Prostate gland (tissue), 2 donors: ENCODE data around the gene PDXP. TPM values are rescaled to one million over a fixed set of nuclear protein-coding genes. Genes with fewer than 3 reads are reported as not detected.

Source experiments
- DNase-seq: peaks from one replicate; pipeline ENCODE4 v3.0.0-alpha.2; 2019; ENCODE audit warnings: low spot score
- H3K27ac ChIP-seq, 2 donors: fragments of 200-600 bp; sonication (generic); 2 replicates each; pipeline ENCODE4 v1.5.1; 2017 to 2019
- H3K27me3 ChIP-seq: fragments of 200-600 bp; sonication (generic); replicated peaks from 2 replicates; pipeline ENCODE4 v1.5.1; 2019; ENCODE audit not compliant: insufficient read depth
- H3K36me3 ChIP-seq, 2 donors: fragments of 200-600 bp; sonication (generic); 1 replicate in 1 of 2; 2 replicates in 1 of 2; pipeline versions ENCODE4 v1.5.1 to v1.8.1; 2017 to 2019
- H3K4me1 ChIP-seq: fragments of 200-600 bp; sonication (generic); replicated peaks from 2 replicates; pipeline ENCODE4 v1.5.1; 2019
- H3K4me3 ChIP-seq, 2 donors: fragments of 200-600 bp; sonication (generic); 2 replicates each; pipeline ENCODE4 v1.5.1; 2017 to 2019
- H3K9me3 ChIP-seq: fragments of 200-600 bp; sonication (generic); 2 replicates; pipeline ENCODE4 v1.5.1; 2017
- CTCF ChIP-seq, 4 experiments: fragments of 200-600 bp in 2 of 4; fragments of 450-650 bp in 2 of 4; sonication (generic) in 2 of 4; IDR thresholded peaks; 1 replicate in 3 of 4; 2 replicates in 1 of 4; pipeline ENCODE4 v1.5.1; 2016 to 2019; ENCODE audit warnings: antibody characterized with exemption in 4 of 4, mild to moderate bottlenecking in 2 of 4, moderate library complexity in 2 of 4
- POLR2A ChIP-seq: fragments of 450-650 bp; IDR thresholded peaks from one replicate; pipeline ENCODE4 v1.6.1; 2016; ENCODE audit warnings: antibody characterized with exemption, mild to moderate bottlenecking
- POLR2AphosphoS5 ChIP-seq: sonication (generic); formaldehyde crosslinking; IDR thresholded peaks from one replicate; pipeline ENCODE4 v1.6.1; 2017; ENCODE audit warnings: antibody characterized with exemption
- WGBS: methylation state at CpG from one replicate; pipeline ENCODE4 v1.1.5; 2018; 5-methylcytosine and 5-hydroxymethylcytosine counted together
- intact Hi-C: fragments of 100-400 bp; cut with DNase I; formaldehyde crosslinking; loops from one replicate; pipeline ENCODE4 v1.14.2; 2022
- total RNA-seq, 2 donors: library from RNA; depleted of rRNA; stranded (reverse); fragments of >200 nt; gene quantifications; one replicate each; pipeline ENCODE4 v1.1.0, GENCODE V29; 2016

The PDXP gene
- total RNA-seq, 2 donors from 2014 or later, result 12.9 to 87.8 TPM

DNA sequence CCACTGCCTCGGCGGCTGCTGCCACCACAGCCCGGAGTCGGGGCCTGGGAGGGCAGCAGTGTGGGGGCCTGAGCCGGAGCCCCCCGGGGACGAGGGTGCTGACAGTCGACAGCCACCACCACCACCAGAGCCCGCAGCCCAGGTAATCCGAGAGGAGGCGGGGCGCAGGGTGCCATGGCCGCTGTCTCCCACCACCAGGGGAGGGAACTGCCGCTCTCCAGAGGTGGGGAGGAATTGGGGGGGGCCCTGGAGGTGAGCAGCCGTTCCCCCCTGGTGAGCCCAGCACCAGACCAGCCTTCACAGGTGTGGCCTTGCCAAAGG, 50.9 kb downstream of the PDXP start:
- H3K36me3 ChIP-seq, result no peaks in the 10 kb centered on the region
- WGBS, result 91% methylated on average over 15 of the region's 15 CpGs
- TF ChIP-seq POLR2AphosphoS5, result no peak
- no peak for DNase-seq
- H3K4me3 ChIP-seq, result no peak overlapping the region
- no peak overlapping the region for H3K27ac ChIP-seq
- H3K4me1 ChIP-seq, result no peaks in the 10 kb centered on the region
- intact Hi-C loops, result no loop called here
- H3K9me3 ChIP-seq, result no peaks in the 10 kb centered on the region
- no peaks in the 10 kb centered on the region for H3K27me3 ChIP-seq

- no peak for DNase-seq
- H3K9me3 ChIP-seq, result no peaks in the 10 kb centered on the region
- 94% methylated on average over 3 of the region's 3 CpGs for WGBS
- intact Hi-C loops, result no loop called here
- TF ChIP-seq CTCF (IDR thresholded peaks at IDR 0.05) (no peak), POLR2AphosphoS5 (no peak), POLR2A (no peak)
- no peak overlapping the region for H3K27ac ChIP-seq
- H3K27me3 ChIP-seq, result no peaks in the 10 kb centered on the region
- H3K4me1 ChIP-seq, result no peaks in the 10 kb centered on the region
- no peak overlapping the region for H3K4me3 ChIP-seq
- no peaks in the 10 kb centered on the region for H3K36me3 ChIP-seq
Measured at GRCh38 chr22:37710675-37711074, 52.2 kb downstream of the PDXP start.

- Histone ChIP-seq H3K36me3 (no peaks in the 10 kb centered on the region), H3K27me3 (no peaks in the 10 kb centered on the region), H3K27ac (no peak overlapping the region), H3K4me1 (no peaks in the 10 kb centered on the region), H3K9me3 (no peaks in the 10 kb centered on the region), H3K4me3 (no peak overlapping the region)
- WGBS, result 87% methylated on average over 10 of the region's 10 CpGs
- no peak for DNase-seq
- intact Hi-C loops, result no loop called here
- TF ChIP-seq POLR2AphosphoS5 (no peak), POLR2A (no peak), CTCF (IDR thresholded peaks at IDR 0.05) (no peak)
Measured at GRCh38 chr22:37711490-37711889, 53.0 kb downstream of the PDXP start.

GRCh38 chr22:37713761-37714160, 55.2 kb downstream of the PDXP start:
- intact Hi-C loops, result no loop called here
- Histone ChIP-seq H3K4me1 (no peaks in the 10 kb centered on the region), H3K27ac (no peak overlapping the region), H3K27me3 (no peaks in the 10 kb centered on the region), H3K36me3 (no peaks in the 10 kb centered on the region), H3K9me3 (no peaks in the 10 kb centered on the region), H3K4me3 (no peak overlapping the region)
- TF ChIP-seq POLR2AphosphoS5, result no peak
- TF ChIP-seq CTCF (IDR thresholded peaks at IDR 0.05), result no peak
- no peak for TF ChIP-seq POLR2A
- no peak for DNase-seq
- WGBS, result 98% methylated on average over 7 of the region's 7 CpGs

DNA sequence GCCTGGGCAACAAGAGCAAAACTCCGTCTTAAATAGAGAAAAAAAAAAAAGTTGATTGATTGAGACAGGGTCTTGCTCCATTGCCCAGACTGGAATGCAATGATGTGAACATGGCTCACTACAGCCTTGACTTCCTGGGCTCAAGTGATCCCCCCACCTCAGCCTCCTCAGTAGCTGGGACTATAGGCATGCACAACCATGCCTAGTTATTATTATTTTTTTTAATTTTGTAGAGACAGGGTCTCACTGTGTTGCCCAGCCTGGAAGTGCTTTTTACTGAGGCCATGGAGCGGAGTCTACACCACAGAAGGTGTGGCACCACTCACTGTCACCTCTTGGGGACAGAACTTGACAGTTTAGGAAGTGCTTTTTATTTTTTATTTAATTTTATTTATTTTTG, 56.1 kb downstream of the PDXP start:
- no peaks in the 10 kb centered on the region for H3K4me1 ChIP-seq
- intact Hi-C loops, result no loop called here
- no peaks in the 10 kb centered on the region for H3K27me3 ChIP-seq
- 91% methylated on average over 2 of the region's 2 CpGs for WGBS
- H3K36me3 ChIP-seq, result no peaks in the 10 kb centered on the region
- no peak for DNase-seq
- H3K9me3 ChIP-seq, result no peaks in the 10 kb centered on the region
- TF ChIP-seq POLR2A (no peak), CTCF (IDR thresholded peaks at IDR 0.05) (no peak), POLR2AphosphoS5 (no peak)
- no peak overlapping the region for H3K27ac ChIP-seq
- no peak overlapping the region for H3K4me3 ChIP-seq
